ENCODE data around the gene TEX19. TPM values are rescaled to one million over a fixed set of nuclear protein-coding genes. Genes with fewer than 3 reads are reported as not detected.

Gene TEX19
- total and polyA plus RNA-seq, 2 of the 4 experiments (the other 2 are of a cell fraction), result under 0.01 to 0.03 TPM

GRCh38 chr17:82371333-82372248, 12.5 kb downstream of the TEX19 start, which contains the start of gene UTS2R:
TSS of gene UTS2R (plus strand) at chr17:82371765. CDS start at chr17:82374325, 2,560 bp downstream.
- H3K4me2 ChIP-seq (ENCODE audit: low read depth, low read length), result peak within 1 kb of the TSS; percentile 38; the same call in 1 of the 2 replicates
- H2BK15ac ChIP-seq (ENCODE audit: low read depth, low read length), result no peak within 1 kb of the TSS
- no peak within 1 kb of the TSS for H2BK120ac ChIP-seq (ENCODE audit: low read depth, low read length)
- no peaks in the 10 kb centered on the region for H3K4me1 ChIP-seq (ENCODE audit: control insufficient read depth, insufficient read depth, low read length)
- H3K27ac ChIP-seq (ENCODE audit: insufficient read depth, low read length), result no peak within 1 kb of the TSS
- peak within 1 kb of the TSS; percentile 7; the same call in 1 of the 2 replicates for H3K4me3 ChIP-seq (ENCODE audit: insufficient read depth, low read depth, low read length)
- no peaks in the 10 kb centered on the region for H3K36me3 ChIP-seq (ENCODE audit: control insufficient read depth, insufficient read depth, low read length)
- no peaks in the 10 kb centered on the region for H3K79me1 ChIP-seq (ENCODE audit: low read depth in 1 of 2, low read length in 2 of 2)
- no peak within 1 kb of the TSS for H3K14ac ChIP-seq (replicated peaks; ENCODE audit: low read depth, low read length)
- no TSS peak for BruUV-seq (replicated peaks)
- no peak within 1 kb of the TSS for H2AK9ac ChIP-seq (replicated peaks; ENCODE audit: low read depth, low read length, poor library complexity)
- no peak within 1 kb of the TSS for H3K4ac ChIP-seq (ENCODE audit: low read depth, low read length)
- ChIA-PET POLR2A (ENCODE audit: unreplicated experiment) (no interaction called here), CTCF (no interaction called here)
- H3K18ac ChIP-seq (ENCODE audit: low read depth, low read length), result no peak within 1 kb of the TSS
- H4K5ac ChIP-seq (ENCODE audit: low read depth, low read length), result no peak within 1 kb of the TSS
- 3% methylated on average over 80 of the region's 109 CpGs; no CpG with 5 or more reads in 1 of the 2 experiments for WGBS, 2 experiments (ENCODE audit: extremely low coverage in 2 of 2, insufficient read length in 1 of 2)
- no peak within 1 kb of the TSS for H2BK20ac ChIP-seq (ENCODE audit: low read depth, low read length)
- H3K9ac ChIP-seq (ENCODE audit: low read depth, low read length), result no peak within 1 kb of the TSS
- H3K9me1 ChIP-seq (ENCODE audit: insufficient read depth, low read length), result no peaks in the 10 kb centered on the region
- no peaks in the 10 kb centered on the region for H3K9me3 ChIP-seq (ENCODE audit: control insufficient read depth, insufficient read depth, low read length)
- ATAC-seq (ENCODE audit: low read depth) (no peak), DNase-seq (no peak)
- no peak within 1 kb of the TSS for H2BK5ac ChIP-seq (ENCODE audit: low read depth, low read length, poor library complexity, severe bottlenecking)
- H3K56ac ChIP-seq (ENCODE audit: extremely low read depth, insufficient read depth, low read length), result no peak within 1 kb of the TSS
- H4K91ac ChIP-seq (ENCODE audit: insufficient read depth, low read depth, low read length), result no peak within 1 kb of the TSS
- no peak within 1 kb of the TSS for H2AK5ac ChIP-seq (ENCODE audit: low read depth, low read length)
- H3K23ac ChIP-seq (ENCODE audit: low read depth, low read length), result no peak within 1 kb of the TSS
- in situ Hi-C loops (cut with MboI; ENCODE audit: low sequenced_read_pairs) (no loop called here), dilution Hi-C loops (cut with HindIII; ENCODE audit: low sequenced_read_pairs, unreplicated experiment) (no loop called here), intact Hi-C loops (cut with micrococcal nuclease) (no loop called here)
- TF ChIP-seq MXI1 (IDR thresholded peaks at IDR 0.05; ENCODE audit: borderline replicate concordance, low read depth, low read length), result no peak
- TF ChIP-seq POLR2A (IDR thresholded peaks at IDR 0.05; ENCODE audit: low read depth, low read length), result no peak
- no peak for TF ChIP-seq MAFK (IDR thresholded peaks at IDR 0.05; ENCODE audit: low read depth, low read length)
- no peak for TF ChIP-seq RCOR1 (IDR thresholded peaks at IDR 0.05; ENCODE audit: insufficient replicate concordance, low read length)
- TF ChIP-seq RAD21 (IDR thresholded peaks at IDR 0.05; ENCODE audit: low read length), result no peak
- no peak for TF ChIP-seq CHD1 (IDR thresholded peaks at IDR 0.05; ENCODE audit: low read depth, low read length)
- no peak for TF ChIP-seq MAZ (IDR thresholded peaks at IDR 0.05; ENCODE audit: borderline replicate concordance, low read depth, low read length)
- no peak for TF ChIP-seq SMC3 (IDR thresholded peaks at IDR 0.05; ENCODE audit: low read depth, low read length)
- no peak within 1 kb of the TSS for H4K8ac ChIP-seq (ENCODE audit: low read depth in 2 of 2, low read length in 2 of 2)
- H2AFZ ChIP-seq (replicated peaks; ENCODE audit: low read length, poor library complexity), result peak within 1 kb of the TSS; percentile 69
- no peaks in the 10 kb centered on the region for H4K20me1 ChIP-seq (ENCODE audit: insufficient read depth, low read length)
- peaks cover 66% of the 10 kb centered on the region for H3K27me3 ChIP-seq (ENCODE audit: control insufficient read depth, insufficient read depth, low read length)

All from IMR-90 (cell line).